Measurements from ENCODE around the gene SNAP91.
"Not testable (repeated sequence)": the region's sequence is repeated elsewhere in the genome, so short reads cannot be mapped to it uniquely, and the experiment has no call there.

SNAP91 gene

DNA sequence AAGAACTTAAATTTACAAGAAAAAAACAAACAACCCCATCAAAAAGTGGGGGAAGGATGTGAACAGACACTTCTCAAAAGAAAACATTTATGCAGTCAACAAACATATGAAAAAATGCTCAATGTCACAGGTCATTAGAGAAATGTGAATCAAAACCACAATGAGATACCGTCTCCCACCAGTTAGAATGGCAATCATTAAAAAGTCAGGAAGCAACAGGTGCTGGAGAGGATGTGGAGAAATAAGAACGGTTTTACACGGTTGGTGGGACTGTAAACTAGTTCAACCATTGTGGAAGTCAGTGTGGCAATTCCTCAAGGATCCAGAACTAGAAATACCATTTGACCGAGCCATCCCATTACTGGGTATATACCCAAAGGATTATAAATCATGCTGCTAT, 157.2 kb downstream of the SNAP91 start:
- not testable (repeated sequence) for FAIRE-seq; DNase-seq (ENCODE audit: insufficient read length, low spot score)

DNA sequence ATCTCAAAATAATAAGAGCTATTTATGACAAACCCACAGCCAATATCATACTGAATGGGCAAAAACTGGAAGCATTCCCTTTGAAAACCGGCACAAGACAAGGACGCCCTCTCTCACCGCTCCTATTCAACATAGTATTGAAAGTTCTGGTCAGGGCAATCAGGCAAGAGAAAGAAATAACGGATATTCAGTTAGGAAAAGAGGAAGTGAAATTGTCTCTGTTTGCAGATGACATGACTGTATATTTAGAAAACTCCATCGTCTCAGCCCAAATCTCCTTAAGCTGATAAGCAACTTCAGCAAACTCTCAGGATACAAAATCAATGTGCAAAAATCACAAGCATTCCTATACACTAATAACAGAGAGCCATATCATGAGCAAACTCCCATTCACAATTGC, 158.4 kb downstream of the SNAP91 start:
- FAIRE-seq; DNase-seq (ENCODE audit: insufficient read length, low spot score): not testable (repeated sequence)

DNA sequence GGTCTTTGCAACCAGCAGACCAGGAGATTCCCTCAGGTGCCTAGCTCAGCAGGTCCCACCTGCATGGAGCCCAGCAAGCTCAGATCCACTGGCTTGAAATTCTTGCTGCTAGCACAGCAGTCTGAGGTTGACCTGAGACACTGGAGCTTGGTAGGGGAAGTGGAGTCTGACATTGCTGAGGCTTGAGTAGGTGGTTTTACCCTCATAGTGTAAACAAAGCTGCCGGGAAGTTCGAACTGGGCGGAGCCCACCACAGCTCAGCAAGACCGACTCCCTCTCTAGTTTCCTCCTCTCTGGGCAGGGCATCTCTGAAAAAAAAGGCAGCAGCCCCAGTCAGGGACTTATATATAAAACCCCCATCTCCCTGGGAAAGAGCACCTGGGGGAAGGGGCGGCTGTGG, 162.3 kb downstream of the SNAP91 start:
- no peak for DNase-seq (ENCODE audit: insufficient read length, low spot score)
- no peak for FAIRE-seq

DNA sequence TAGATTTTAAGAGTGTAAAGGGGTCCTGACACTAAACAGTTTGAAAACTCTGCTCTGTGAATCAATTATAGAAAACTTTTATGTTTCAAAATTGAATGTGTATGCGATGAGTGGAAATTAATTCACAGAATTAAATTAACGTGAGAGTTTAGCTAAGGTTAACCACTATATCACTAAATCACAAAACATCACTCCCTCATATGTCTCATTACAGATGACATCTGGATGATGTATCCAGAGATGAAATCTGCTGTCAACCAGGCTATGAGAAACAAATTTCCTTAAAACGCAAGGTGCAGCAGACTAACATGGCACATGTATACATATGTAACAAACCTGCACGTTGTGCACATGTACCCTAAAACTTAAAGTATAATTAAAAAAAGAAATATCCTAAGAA, 169.2 kb downstream of the SNAP91 start:
- FAIRE-seq (no peak), DNase-seq (ENCODE audit: insufficient read length, low spot score) (no peak)

DNA sequence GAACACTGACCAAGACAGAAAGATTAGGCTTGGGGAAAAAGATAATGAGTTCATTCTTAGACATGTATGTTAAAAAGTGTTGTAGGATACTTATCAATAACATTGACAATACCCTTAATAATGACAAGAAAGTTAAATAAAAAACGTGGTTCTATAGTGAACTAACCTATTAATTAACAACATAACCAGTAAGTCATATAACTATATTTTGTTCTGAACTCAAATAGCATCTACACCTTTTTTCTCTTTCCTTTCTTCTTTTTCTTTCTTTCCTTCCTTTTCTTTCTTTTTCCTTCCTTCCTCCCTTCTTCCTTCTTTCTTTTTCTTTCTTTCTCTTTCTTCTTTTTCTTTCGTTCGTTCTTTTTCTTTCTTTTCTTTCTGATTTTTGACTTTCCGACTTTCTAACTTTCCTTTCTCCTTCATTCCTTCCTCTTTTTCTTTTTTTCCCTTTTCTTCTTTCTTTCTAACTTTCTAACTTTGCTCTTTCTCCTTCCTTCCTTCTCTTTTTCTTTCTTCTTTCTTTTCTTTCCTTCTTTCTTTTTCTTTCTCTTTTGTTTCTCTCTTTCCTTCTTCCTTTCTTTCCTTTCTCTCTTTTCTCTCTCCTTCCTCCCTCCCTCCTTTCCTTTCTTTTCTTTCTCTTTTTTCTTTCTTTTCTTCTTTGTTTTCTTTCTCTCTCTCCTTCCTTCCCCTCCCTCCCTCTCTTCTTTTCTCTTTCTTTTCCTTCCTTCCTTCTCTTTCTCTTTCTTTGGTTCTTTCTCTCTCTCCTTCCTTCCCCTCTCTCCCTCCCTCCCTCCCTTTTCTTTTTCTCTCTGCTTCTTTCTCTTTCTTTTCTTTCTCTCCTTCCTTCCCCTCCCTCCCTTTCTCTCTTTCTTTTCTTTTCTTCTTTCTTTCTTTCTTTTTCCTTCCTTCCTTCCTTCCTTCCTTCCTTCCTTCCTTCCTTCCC, 172.0 kb downstream of the SNAP91 start:
- DNase-seq (ENCODE audit: insufficient read length, low spot score) (no peak), FAIRE-seq (no peak)

GRCh38 chr6:83536034-83536646, 172.8 kb downstream of the SNAP91 start:
- FAIRE-seq, result peak; percentile 85
- peak; percentile 28 for DNase-seq (ENCODE audit: insufficient read length, low spot score)

DNA sequence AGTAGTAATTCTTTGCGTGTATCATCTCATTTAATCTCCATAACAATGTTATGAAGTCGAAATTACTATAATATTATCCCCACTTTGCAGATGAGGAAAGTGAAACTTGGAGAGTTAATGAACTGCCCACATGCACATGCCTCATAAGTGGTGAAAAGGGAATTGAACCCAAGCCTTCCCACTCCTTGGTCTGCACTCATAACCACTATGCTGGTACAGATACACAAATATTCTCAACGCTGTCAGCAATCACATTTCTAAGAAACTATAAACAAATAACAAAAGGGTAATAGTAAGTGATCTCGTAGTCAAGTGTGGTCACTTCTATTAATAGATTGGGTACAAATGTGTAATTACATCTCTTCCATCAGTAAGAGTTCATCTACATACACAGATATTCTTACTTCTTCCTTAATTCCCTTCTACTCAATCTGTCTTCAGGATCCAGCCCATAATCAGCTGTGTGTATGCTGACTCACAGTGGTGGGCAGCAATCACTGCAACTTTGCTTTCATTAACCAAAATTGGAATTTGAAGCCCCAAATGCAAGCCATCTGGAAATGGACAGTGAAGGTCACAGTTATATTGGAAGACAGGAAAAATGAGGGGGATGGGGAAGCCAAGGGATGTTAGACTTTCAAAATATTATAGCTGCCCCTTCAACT, 190.0 kb downstream of the SNAP91 start:
- FAIRE-seq (no peak), DNase-seq (ENCODE audit: insufficient read length, low spot score) (no peak)

DNA sequence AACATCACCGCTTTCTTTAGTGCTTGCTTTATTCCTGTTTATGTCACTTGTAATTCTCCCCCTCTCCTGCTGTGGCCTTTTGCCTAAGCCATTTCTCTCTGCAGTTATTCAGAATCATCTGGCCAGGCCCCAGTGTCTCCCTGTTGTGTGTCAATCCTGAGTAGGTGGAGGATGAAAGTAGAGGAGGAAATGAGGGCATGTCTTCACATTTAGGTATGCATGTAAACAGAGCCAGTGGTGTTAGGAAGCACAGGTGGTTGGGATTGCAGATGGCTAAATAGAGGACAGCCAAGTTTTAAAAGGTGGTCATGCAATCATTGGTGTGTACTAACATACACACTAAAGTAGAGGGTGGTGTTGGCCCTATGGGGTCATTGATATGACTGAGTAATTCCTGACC, 191.4 kb downstream of the SNAP91 start:
- no peak for DNase-seq (ENCODE audit: insufficient read length, low spot score)
- no peak for FAIRE-seq

- FAIRE-seq (peak; percentile 78), DNase-seq (ENCODE audit: insufficient read length, low spot score) (no peak)
Observed at GRCh38 chr6:83514866-83515466, 193.9 kb downstream of the SNAP91 start.

GRCh38 chr6:83514466-83514865, 194.4 kb downstream of the SNAP91 start:
- no peak for FAIRE-seq
- no peak for DNase-seq (ENCODE audit: insufficient read length, low spot score)

DNA sequence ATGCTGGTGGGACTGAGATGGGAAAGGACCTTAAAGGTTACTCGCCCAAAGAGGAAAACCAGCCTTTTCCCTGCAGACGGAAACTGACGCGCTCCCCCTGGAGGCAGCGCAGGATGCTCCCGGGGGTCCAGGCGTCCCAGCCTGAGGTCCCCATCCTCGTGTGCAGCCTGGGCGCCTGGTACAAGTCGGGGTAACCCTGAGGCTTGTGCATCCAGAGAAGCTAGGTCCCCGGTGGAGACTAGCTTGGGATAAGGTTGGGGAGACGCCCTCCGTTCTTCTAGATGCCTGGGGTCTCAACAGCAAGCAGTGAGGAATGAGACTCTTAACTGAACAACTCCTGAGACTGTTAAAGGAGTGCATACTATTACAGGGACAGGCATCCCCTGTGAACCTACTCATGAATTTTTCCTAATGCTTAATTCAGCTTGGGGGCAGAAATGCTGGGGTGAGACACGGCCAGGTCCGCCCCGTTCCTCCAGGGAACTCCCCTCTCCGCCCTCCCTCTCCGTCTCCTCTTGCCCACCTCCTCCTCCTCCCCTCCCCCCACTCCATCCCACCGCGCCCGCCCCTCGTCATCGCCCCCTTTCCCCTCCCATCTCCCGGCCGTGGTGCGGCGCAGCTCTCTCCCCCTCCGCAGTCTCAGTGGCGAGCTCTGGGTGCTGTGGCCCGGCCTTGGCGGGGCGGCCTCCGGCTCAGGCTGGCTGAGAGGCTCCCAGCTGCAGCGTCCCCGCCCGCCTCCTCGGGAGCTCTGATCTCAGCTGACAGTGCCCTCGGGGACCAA, 196.8 kb downstream of the SNAP91 start, which contains the start of gene PRSS35:
TSS of gene PRSS35 (plus strand) at position 634 of the 781 bp plus-strand sequence. CDS start 10,908 bp downstream, outside the sequence.
- DNase-seq (ENCODE audit: insufficient read length, low spot score) (no peak), FAIRE-seq (no peak)

GRCh38 chr6:83511266-83511665, 197.6 kb downstream of the SNAP91 start:
- FAIRE-seq (no peak), DNase-seq (ENCODE audit: insufficient read length, low spot score) (no peak)

DNA sequence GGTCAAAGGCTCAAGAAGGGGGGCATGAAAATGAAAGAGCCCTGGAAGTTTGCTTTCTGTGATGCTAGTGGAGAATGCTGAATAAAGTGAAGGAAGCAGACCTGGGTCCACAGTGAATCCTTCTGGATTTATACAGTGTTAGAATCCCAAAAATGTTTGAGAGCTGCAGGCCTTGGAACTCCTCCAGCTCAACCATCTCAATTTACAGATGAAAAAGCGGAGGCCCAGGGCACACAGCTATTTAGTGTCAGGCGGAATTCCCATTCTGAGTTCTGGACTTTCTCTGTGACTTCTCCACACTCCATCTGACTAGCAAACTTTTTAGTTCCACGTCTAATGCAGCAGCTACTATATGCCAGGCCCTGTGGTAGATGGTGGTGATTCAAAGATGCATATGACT, 198.1 kb downstream of the SNAP91 start:
- FAIRE-seq, result no peak
- DNase-seq (ENCODE audit: insufficient read length, low spot score), result no peak

DNA sequence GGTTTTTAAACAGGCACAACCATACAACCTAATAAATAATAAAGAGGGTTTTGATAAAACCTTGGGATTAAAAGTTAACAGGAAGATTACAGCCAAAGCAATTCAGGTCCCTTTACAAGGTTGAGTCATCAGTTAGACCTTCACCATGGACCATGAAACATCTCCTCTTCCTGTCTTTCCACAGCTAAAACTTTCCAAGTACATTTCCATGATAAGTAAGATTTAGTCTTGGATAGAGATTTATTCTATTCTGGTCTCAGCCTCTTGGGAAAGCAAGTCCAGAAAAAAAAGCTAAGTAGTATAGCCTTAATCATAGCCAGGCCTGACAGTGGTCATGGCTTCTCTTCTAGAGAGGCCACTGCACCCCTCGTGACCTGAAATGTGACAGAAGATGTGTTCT, 199.5 kb downstream of the SNAP91 start:
- DNase-seq (ENCODE audit: insufficient read length, low spot score), result no peak
- FAIRE-seq, result no peak

DNA sequence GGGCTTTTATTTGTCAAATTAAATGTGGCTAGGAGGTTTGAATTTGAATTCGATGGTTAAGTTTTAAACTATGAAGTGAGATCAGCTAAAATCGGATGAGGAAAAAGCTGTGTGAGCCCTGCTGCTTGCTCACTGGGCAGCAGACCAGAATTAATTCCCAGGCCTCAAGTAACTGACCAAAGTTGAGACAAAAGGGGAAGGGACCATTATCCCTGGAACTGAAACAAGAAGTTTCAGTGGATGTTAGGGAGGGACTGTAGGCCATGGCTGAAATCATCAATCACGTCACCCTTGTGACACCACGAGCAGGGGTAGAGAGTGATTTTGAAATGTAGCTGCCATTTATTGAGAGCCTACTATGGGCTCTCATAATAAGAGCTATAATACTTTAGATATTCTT, 203.5 kb downstream of the SNAP91 start:
- no peak for FAIRE-seq

More for the DNA sequence above, 203.5 kb downstream of the SNAP91 start:
- no peak for DNase-seq (ENCODE audit: insufficient read length, low spot score)

All from GM19239 (cell line).